Gastroesophageal sphincter (tissue), 3 donors: ENCODE data around the gene ATOSB.

Experiments
- EP300 ChIP-seq: sonication (generic); formaldehyde crosslinking; IDR thresholded peaks from one replicate; pipeline ENCODE4 v1.6.1; 2017; ENCODE audit warnings: antibody characterized with exemption, mild to moderate bottlenecking
- POLR2A ChIP-seq, 2 donors: fragments of 450-650 bp; IDR thresholded peaks; one replicate each; pipeline ENCODE4 v1.6.1; 2017; ENCODE audit warnings: antibody characterized with exemption in 2 of 2, mild to moderate bottlenecking in 2 of 2, moderate library complexity in 1 of 2
- POLR2AphosphoS5 ChIP-seq: sonication (generic); formaldehyde crosslinking; IDR thresholded peaks from one replicate; pipeline ENCODE4 v1.6.1; 2017; ENCODE audit warnings: antibody characterized with exemption
- TF ChIP-seq, protein P1 (sequence below), 4 experiments: fragments of 200-600 bp in 2 of 4; fragments of 450-650 bp in 2 of 4; sonication (generic) in 1 of 4; IDR thresholded peaks; one replicate each; pipeline ENCODE4 v1.5.1; 2017 to 2019; ENCODE audit warnings: antibody characterized with exemption in 4 of 4, mild to moderate bottlenecking in 2 of 4, moderate library complexity in 2 of 4

- TF ChIP-seq, protein P1, sequence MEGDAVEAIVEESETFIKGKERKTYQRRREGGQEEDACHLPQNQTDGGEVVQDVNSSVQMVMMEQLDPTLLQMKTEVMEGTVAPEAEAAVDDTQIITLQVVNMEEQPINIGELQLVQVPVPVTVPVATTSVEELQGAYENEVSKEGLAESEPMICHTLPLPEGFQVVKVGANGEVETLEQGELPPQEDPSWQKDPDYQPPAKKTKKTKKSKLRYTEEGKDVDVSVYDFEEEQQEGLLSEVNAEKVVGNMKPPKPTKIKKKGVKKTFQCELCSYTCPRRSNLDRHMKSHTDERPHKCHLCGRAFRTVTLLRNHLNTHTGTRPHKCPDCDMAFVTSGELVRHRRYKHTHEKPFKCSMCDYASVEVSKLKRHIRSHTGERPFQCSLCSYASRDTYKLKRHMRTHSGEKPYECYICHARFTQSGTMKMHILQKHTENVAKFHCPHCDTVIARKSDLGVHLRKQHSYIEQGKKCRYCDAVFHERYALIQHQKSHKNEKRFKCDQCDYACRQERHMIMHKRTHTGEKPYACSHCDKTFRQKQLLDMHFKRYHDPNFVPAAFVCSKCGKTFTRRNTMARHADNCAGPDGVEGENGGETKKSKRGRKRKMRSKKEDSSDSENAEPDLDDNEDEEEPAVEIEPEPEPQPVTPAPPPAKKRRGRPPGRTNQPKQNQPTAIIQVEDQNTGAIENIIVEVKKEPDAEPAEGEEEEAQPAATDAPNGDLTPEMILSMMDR (IDR thresholded peaks at IDR 0.05) = peak; percentile 46 to 87 (median 74)
- TF ChIP-seq POLR2AphosphoS5 (peak; percentile 56), EP300 (no peak), POLR2A (IDR thresholded peaks at IDR 0.05) (peak in 1 of 2 donors; percentile 29)
Observed at GRCh38 chr9:35096035-35096849, 19.4 kb downstream of the ATOSB start, which contains the start of gene PIGO.
